A549 (cell line): ENCODE results near the gene GAS6. TPM values are rescaled to one million over a fixed set of nuclear protein-coding genes. Genes with fewer than 3 reads are reported as not detected.
A peak's percentile ranks its signal among the peaks of the same experiment; 100 is the strongest.
"Not testable (repeated sequence)": the region's sequence is repeated elsewhere in the genome, so short reads cannot be mapped to it uniquely, and the experiment has no call there.

Source experiments
- ATAC-seq, 2 experiments: fragments of 200-7000 bp in 1 of 2; fragments of >200 bp in 1 of 2; cut with Nextera tagmentation in 1 of 2; cut with Tn5 transposase in 1 of 2; 3 replicates each; pipeline versions ENCODE4 v1.8.0 to v1.9.1; 2018 to 2020; ENCODE audit warnings: mild to moderate bottlenecking in 1 of 2, moderate library complexity in 1 of 2
- CTCF ChIA-PET: fragments of 300-600 bp; sonication (Branson Sonifier 250); formaldehyde crosslinking; extraction: SDS; loops from one replicate; lab custom pipeline; 2021; ENCODE audit warnings: antibody characterized with exemption, inconsistent platforms; lab: Yijun Ruan, JAX
- POLR2A ChIA-PET: fragments of 350-600 bp; formaldehyde crosslinking; extraction: SDS; loops from one replicate; lab custom pipeline; 2021; ENCODE audit warnings: antibody characterized with exemption, inconsistent platforms; lab: Yijun Ruan, JAX
- DNase-seq, 2 experiments: peaks; one replicate each; pipeline versions ENCODE4 v3.0.0 to v3.0.0-alpha.2; 2011 to 2016; ENCODE audit warnings: low read depth in 1 of 2, low spot score in 1 of 2
- FAIRE-seq: peaks from 2 replicates; lab custom pipeline; 2011; peaks lifted over from hg19 to GRCh38; lab: Jason Lieb, UNC
- H3K27ac ChIP-seq, 2 experiments: fragments of >200 bp; sonication (Bioruptor Twin); formaldehyde crosslinking; 3 replicates each; pipeline ENCODE4 v1.5.1; 2016 to 2017
- H3K4me1 ChIP-seq: fragments of >200 bp; sonication (Bioruptor Twin); formaldehyde crosslinking; 3 replicates; pipeline ENCODE4 v1.6.1; 2016
- H3K4me2 ChIP-seq: fragments of >200 bp; sonication (Bioruptor Twin); formaldehyde crosslinking; 3 replicates; pipeline ENCODE4 v1.6.1; 2016
- H3K4me3 ChIP-seq: fragments of >200 bp; sonication (Bioruptor Twin); formaldehyde crosslinking; 3 replicates; pipeline ENCODE4 v1.5.1; 2016
- H3K9me3 ChIP-seq: fragments of >200 bp; sonication (Bioruptor Twin); formaldehyde crosslinking; 3 replicates; pipeline ENCODE4 v1.6.1; 2016
- BHLHE40 ChIP-seq: IDR thresholded peaks from 2 replicates; pipeline ENCODE4 v1.6.1; 2012; ENCODE audit warnings: low read depth, low read length, inconsistent platforms
- CHD4 ChIP-seq: fragments of 200-600 bp; sonication (generic); IDR thresholded peaks from 2 replicates; pipeline ENCODE4 v1.6.1; 2016; ENCODE audit warnings: antibody characterized with exemption, mild to moderate bottlenecking, borderline replicate concordance
- E2F6 ChIP-seq: IDR thresholded peaks from 2 replicates; pipeline ENCODE4 v1.6.1; 2012; ENCODE audit warnings: low read depth, borderline replicate concordance
- EP300 ChIP-seq, 2 experiments: fragments of >200 bp; sonication (Bioruptor Twin); formaldehyde crosslinking; IDR thresholded peaks; 2 replicates in 1 of 2; 3 replicates in 1 of 2; pipeline ENCODE4 v1.6.1; 2016 to 2017
- FOSL2 ChIP-seq, 2 experiments: fragments of 450-650 bp in 1 of 2; fragments of >200 bp in 1 of 2; sonication (Bioruptor Twin) in 1 of 2; formaldehyde crosslinking; IDR thresholded peaks; 2 replicates each; pipeline versions ENCODE4 v1.5.0 to v1.6.1; 2016 to 2020; ENCODE audit warnings: mild to moderate bottlenecking in 1 of 2, moderate library complexity in 1 of 2
- HEYL ChIP-seq: fragments of 250-450 bp; sonication (Bioruptor Pico); IDR thresholded peaks from 2 replicates; pipeline ENCODE4 v1.8.0; 2021; ENCODE audit warnings: mild to moderate bottlenecking, moderate library complexity
- HMGXB4 ChIP-seq: fragments of 250-450 bp; sonication (Bioruptor Pico); IDR thresholded peaks from 2 replicates; pipeline ENCODE4 v1.5.0; 2021; ENCODE audit warnings: mild to moderate bottlenecking, moderate library complexity, borderline replicate concordance
- HOXA7 ChIP-seq: fragments of 250-450 bp; sonication (Bioruptor Pico); IDR thresholded peaks from 2 replicates; pipeline ENCODE4 v1.5.0; 2020; ENCODE audit warnings: mild to moderate bottlenecking, moderate library complexity
- JUNB ChIP-seq: fragments of >200 bp; sonication (Bioruptor Twin); formaldehyde crosslinking; IDR thresholded peaks from 2 replicates; pipeline ENCODE4 v1.6.1; 2016
- MAFK ChIP-seq: fragments of 450-650 bp; IDR thresholded peaks from 2 replicates; pipeline ENCODE4 v1.6.1; 2014; ENCODE audit not compliant: partially characterized antibody
- MYC ChIP-seq: IDR thresholded peaks from 2 replicates; pipeline ENCODE4 v1.6.1; 2012; ENCODE audit warnings: mild to moderate bottlenecking, inconsistent platforms, low read length, improper control_type of control experiment, borderline replicate concordance
- PBX3 ChIP-seq: IDR thresholded peaks from 2 replicates; pipeline ENCODE4 v1.6.1; 2012
- POLR2A ChIP-seq: IDR thresholded peaks from 2 replicates; pipeline ENCODE4 v1.6.1; 2012; ENCODE audit warnings: mild to moderate bottlenecking, low read length
- RAD21 ChIP-seq, 2 experiments: fragments of >200 bp in 1 of 2; sonication (Bioruptor Twin) in 1 of 2; formaldehyde crosslinking in 1 of 2; IDR thresholded peaks in 1 of 2; conservative IDR thresholded peaks in 1 of 2; 2 replicates in 1 of 2; 3 replicates in 1 of 2; pipeline ENCODE4 v1.6.1; 2012 to 2018; ENCODE audit warnings: inconsistent platforms in 1 of 2
- SREBF2 ChIP-seq: fragments of 450-650 bp; IDR thresholded peaks from 2 replicates; pipeline ENCODE4 v1.6.1; 2014; ENCODE audit warnings: mild to moderate bottlenecking, moderate library complexity
- TFCP2L1 ChIP-seq: fragments of 250-450 bp; sonication (Bioruptor Pico); IDR thresholded peaks from 2 replicates; pipeline ENCODE4 v1.5.0; 2021; ENCODE audit warnings: mild to moderate bottlenecking
- USF2 ChIP-seq: fragments of 450-650 bp; IDR thresholded peaks from 2 replicates; pipeline ENCODE4 v1.6.1; 2014; ENCODE audit warnings: antibody characterized with exemption
- ZNF302 ChIP-seq: fragments of 250-450 bp; sonication (Bioruptor Pico); IDR thresholded peaks from 2 replicates; pipeline ENCODE4 v1.9.0; 2021; ENCODE audit warnings: inconsistent platforms, mild to moderate bottlenecking, moderate library complexity
- WGBS: methylation state at CpG from one replicate; pipeline ENCODE4 v1.1.6; 2017; ENCODE audit errors: missing lambda C conversion rate; 5-methylcytosine and 5-hydroxymethylcytosine counted together
- polyA plus RNA-seq, 4 experiments: library from polyadenylated mRNA; depleted of rRNA in 3 of 4; stranded (reverse); fragments of >200 nt; fragmentation: RNase III in 1 of 4; extraction: RNeasy Plus Mini Kit Qiagen cat#74134 plus additional on column Dnase treatment in 1 of 4; gene quantifications; 2 replicates in 3 of 4; 3 replicates in 1 of 4; pipeline ENCODE4 v1.2.3, GENCODE V29; 2011 to 2017

The GAS6 gene
- polyA plus RNA-seq, 2 of the 4 experiments (the other 2 are of a cell fraction): 3.5 to 5.7 TPM

GRCh38 chr13:113831061-113831460 lies 32.8 kb downstream of the GAS6 start:
- no peak for TF ChIP-seq CHD4
- H3K27ac ChIP-seq: peak overlapping the region in 1 of 2 experiments; percentile 71; a peak in 4 of 6 replicates
- H3K9me3 ChIP-seq: no peaks in the 10 kb centered on the region
- H3K4me1 ChIP-seq: peaks cover 34% of the 10 kb centered on the region
- no peak for FAIRE-seq
- ChIA-PET POLR2A (no interaction called here), CTCF (no interaction called here)
- WGBS: 84% methylated on average over 5 of the region's 23 CpGs
- no peak for ATAC-seq
- H3K4me3 ChIP-seq: no peak overlapping the region
- no peak for DNase-seq
- H3K4me2 ChIP-seq: 0 out of 3 replicates have a peak overlapping the region, but pooled peaks have one; percentile 14

GRCh38 chr13:113830426-113830950 lies 33.4 kb downstream of the GAS6 start:
- H3K4me3 ChIP-seq, ATAC-seq, FAIRE-seq, CTCF ChIA-PET, POLR2A ChIA-PET, H3K9me3 ChIP-seq, H3K4me2 ChIP-seq, DNase-seq: not testable (repeated sequence)
- H3K4me1 ChIP-seq: peaks cover 29% of the 10 kb centered on the region
- no CpG with 5 or more reads among the region's 22 CpGs for WGBS
- peak overlapping the region in 1 of 2 experiments; percentile 71; a peak in 3 of 6 replicates for H3K27ac ChIP-seq

GRCh38 chr13:113828282-113828825 lies 35.5 kb downstream of the GAS6 start:
- ChIA-PET CTCF (no interaction called here), POLR2A (no interaction called here)
- TF ChIP-seq ZNF302 (CRISPR knock-in tag) (no peak), RAD21 (conservative IDR thresholded peaks at IDR 0.05 in 1 of 2, IDR thresholded peaks at IDR 0.05 in 1 of 2) (no peak), FOSL2 (IDR thresholded peaks at IDR 0.05) (no peak), FOSL2 (CRISPR knock-in tag; IDR thresholded peaks at IDR 0.05) (no peak)
- WGBS: 83% methylated on average over 19 of the region's 20 CpGs
- Histone ChIP-seq H3K27ac (no peak overlapping the region), H3K4me1 (peaks cover 23% of the 10 kb centered on the region), H3K4me2 (no peak overlapping the region), H3K4me3 (no peak overlapping the region), H3K9me3 (no peaks in the 10 kb centered on the region)
- no peak for ATAC-seq
- no peak for DNase-seq
- FAIRE-seq: no peak

- POLR2A ChIA-PET: no interaction called here
- Histone ChIP-seq H3K4me1 (peaks cover 11% of the 10 kb centered on the region), H3K4me3 (no peak overlapping the region), H3K4me2 (no peak overlapping the region), H3K9me3 (no peaks in the 10 kb centered on the region), H3K27ac (no peak overlapping the region)
- DNase-seq (no peak), FAIRE-seq (no peak), ATAC-seq (no peak)
- CTCF ChIA-PET: no interaction called here
- 91% methylated on average over 18 of the region's 19 CpGs for WGBS
- TF ChIP-seq BHLHE40 (no peak), POLR2A (no peak), EP300 (IDR thresholded peaks at IDR 0.05) (no peak), SREBF2 (no peak), E2F6 (no peak)
Observed at GRCh38 chr13:113827021-113827420, 36.9 kb downstream of the GAS6 start.

- FAIRE-seq, H3K4me3 ChIP-seq, H3K9me3 ChIP-seq, H3K4me2 ChIP-seq, ATAC-seq, DNase-seq, POLR2A ChIA-PET, H3K27ac ChIP-seq: not testable (repeated sequence)
- WGBS: 94% methylated on average over 12 of the region's 35 CpGs
- CTCF ChIA-PET: interaction anchor here (0.6 kb wide), 1 partner anchor 35 kb away, joined by 3 read pairs; no protein-coding TSS in a partner anchor
- H3K4me1 ChIP-seq: peaks cover 14% of the 10 kb centered on the region
Observed at GRCh38 chr13:113826446-113826845, 37.4 kb downstream of the GAS6 start.

GRCh38 chr13:113825841-113826240 lies 38.0 kb downstream of the GAS6 start:
- 83% methylated on average over 9 of the region's 16 CpGs for WGBS
- ATAC-seq (no peak), FAIRE-seq (no peak), DNase-seq (no peak)
- peaks cover 14% of the 10 kb centered on the region for H3K4me1 ChIP-seq
- no peak overlapping the region for H3K4me2 ChIP-seq
- H3K27ac ChIP-seq: no peak overlapping the region
- CTCF ChIA-PET: interaction anchor here (0.6 kb wide), 1 partner anchor 35 kb away, joined by 3 read pairs; no protein-coding TSS in a partner anchor
- H3K9me3 ChIP-seq: no peaks in the 10 kb centered on the region
- no peak overlapping the region for H3K4me3 ChIP-seq
- POLR2A ChIA-PET: no interaction called here
- TF ChIP-seq ZNF302 (CRISPR knock-in tag) (no peak), USF2 (no peak), JUNB (no peak), PBX3 (no peak), TFCP2L1 (CRISPR knock-in tag) (no peak), MAFK (no peak), HEYL (CRISPR knock-in tag) (no peak), MYC (no peak), HOXA7 (no peak), HMGXB4 (CRISPR knock-in tag) (no peak), CHD4 (no peak), BHLHE40 (no peak)
